Esophagus squamous epithelium (tissue), 5 donors: ENCODE results near the gene GPR31. TPM values are rescaled to one million over a fixed set of nuclear protein-coding genes. Genes with fewer than 3 reads are reported as not detected.

Experiments used
- DNase-seq: peaks from one replicate; lab custom pipeline; 2025; lab: John Stamatoyannopoulos, UW
- H3K27ac ChIP-seq, 4 donors: fragments of 200-600 bp; sonication (generic); one replicate each; pipeline ENCODE4 v1.5.1; 2016 to 2019; ENCODE audit warnings: mild to moderate bottlenecking in 1 of 4
- H3K27me3 ChIP-seq, 4 donors: fragments of 200-600 bp; sonication (generic); 1 replicate in 3 of 4; 2 replicates in 1 of 4; pipeline versions ENCODE4 v1.5.1 to v1.6.0; 2017 to 2021; ENCODE audit warnings: antibody characterized with exemption in 1 of 4
- H3K36me3 ChIP-seq, 3 donors: fragments of 200-600 bp; sonication (generic); one replicate each; pipeline ENCODE4 v1.5.1; 2016 to 2019
- H3K4me1 ChIP-seq, 3 donors: fragments of 200-600 bp; sonication (generic); one replicate each; pipeline ENCODE4 v1.5.1; 2017 to 2019
- H3K4me3 ChIP-seq, 4 donors: fragments of 200-600 bp; sonication (generic); 1 replicate in 3 of 4; 2 replicates in 1 of 4; pipeline ENCODE4 v1.5.1; 2016 to 2019; ENCODE audit warnings: mild to moderate bottlenecking in 2 of 4, moderate library complexity in 1 of 4
- H3K9me3 ChIP-seq, 3 donors: fragments of 200-600 bp; sonication (generic); one replicate each; pipeline ENCODE4 v1.5.1; 2016 to 2019
- CTCF ChIP-seq, 6 experiments: fragments of 450-650 bp in 4 of 6; fragments of 200-600 bp in 2 of 6; sonication (generic) in 2 of 6; IDR thresholded peaks; one replicate each; pipeline ENCODE4 v1.5.1; 2016 to 2019; ENCODE audit warnings: antibody characterized with exemption in 6 of 6, mild to moderate bottlenecking in 4 of 6, moderate library complexity in 4 of 6
- POLR2A ChIP-seq, 4 donors: fragments of 450-650 bp; IDR thresholded peaks; one replicate each; pipeline ENCODE4 v1.6.1; 2017; ENCODE audit warnings: antibody characterized with exemption in 4 of 4, mild to moderate bottlenecking in 4 of 4, moderate library complexity in 3 of 4
- WGBS, 2 donors: methylation state at CpG; one replicate each; pipeline ENCODE4 v1.1.5; 2018; 5-methylcytosine and 5-hydroxymethylcytosine counted together
- intact Hi-C: fragments of 100-400 bp; cut with DNase I; formaldehyde crosslinking; loops from one replicate; pipeline ENCODE4 v1.15.0; 2022
- total RNA-seq, 4 donors: library from RNA; depleted of rRNA; stranded (reverse); fragments of >200 nt; gene quantifications; one replicate each; pipeline ENCODE4 v1.1.0, GENCODE V29; 2016
- donor health status: DM: yes; HTN: yes; CAD: no.

GPR31 gene
- total RNA-seq, 4 donors from 2014 or later = not detected

DNA sequence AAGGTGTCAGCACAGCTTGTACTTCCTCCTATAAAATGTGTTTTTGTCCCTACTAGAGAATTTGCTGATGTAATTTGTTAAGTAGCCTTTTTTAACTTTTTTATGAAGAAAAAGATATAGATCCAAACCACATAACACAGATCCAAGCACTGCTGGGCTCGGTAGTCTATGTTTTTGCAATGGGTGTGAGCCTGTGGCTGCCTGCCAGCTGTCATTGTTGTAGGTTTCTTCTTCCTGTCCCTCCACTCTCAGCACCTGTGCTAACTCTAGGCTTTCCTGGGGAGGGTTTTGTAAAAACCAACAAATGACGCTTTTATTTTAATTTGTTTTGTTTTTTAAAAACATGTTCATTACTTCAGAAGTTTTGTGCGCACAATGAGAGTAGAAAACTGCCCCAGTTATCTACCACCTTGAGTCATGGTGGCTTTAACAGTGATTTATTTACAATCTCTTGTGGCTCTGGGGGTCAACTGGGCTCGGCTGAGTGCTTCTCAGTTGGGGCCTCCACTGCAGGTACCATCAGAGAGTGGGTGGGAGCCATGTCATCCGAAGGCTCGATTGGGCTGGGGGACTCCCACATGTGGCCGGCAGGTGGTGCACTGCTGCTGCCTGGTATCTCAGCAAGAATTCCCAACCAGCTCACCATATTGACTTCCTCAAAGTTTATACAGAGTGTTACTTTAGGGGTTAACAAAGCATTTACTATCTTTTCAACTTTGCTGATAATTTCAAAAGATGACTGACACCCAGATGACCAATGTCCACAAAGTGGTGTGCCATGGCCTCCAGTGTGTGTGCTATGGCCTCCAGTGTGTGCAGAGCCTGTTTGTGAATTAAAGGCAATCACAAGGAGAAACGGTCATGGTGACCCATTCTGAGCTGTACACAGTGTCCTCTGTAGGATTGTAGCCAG lies 37.9 kb downstream of the GPR31 start:
- intact Hi-C loops = no loop called here
- WGBS, 2 donors = 55 to 68% methylated on average over 7 to 8 of the region's 8 CpGs
- DNase-seq = no peak

DNA sequence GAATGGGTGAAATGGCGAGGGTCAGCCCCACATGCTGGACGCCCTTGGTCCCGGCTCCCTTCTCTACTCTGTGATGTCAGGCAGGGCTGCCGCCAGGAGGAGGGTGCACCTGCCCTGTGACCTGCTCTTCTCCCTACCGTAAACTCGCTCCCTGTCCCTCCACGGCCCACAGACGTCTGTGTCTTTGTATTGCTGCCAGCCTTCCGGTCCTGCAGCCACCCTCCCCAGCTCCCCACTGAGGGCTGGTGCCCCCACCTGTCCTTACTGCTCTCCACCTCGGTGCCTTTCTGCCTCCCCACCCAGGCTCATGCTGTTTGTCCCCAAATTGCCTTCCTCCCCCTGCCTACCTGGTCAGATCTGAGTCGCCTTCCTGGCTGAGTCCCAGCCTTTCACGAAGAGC lies 38.9 kb downstream of the GPR31 start:
- H3K4me1 ChIP-seq = peaks cover 0 to 15% (median 0%) of the 10 kb centered on the region in 3 donors
- peak overlapping the region in 2 of 4 donors; percentile 39 to 66 for H3K27ac ChIP-seq
- TF ChIP-seq POLR2A (IDR thresholded peaks at IDR 0.05) (no peak), CTCF (IDR thresholded peaks at IDR 0.05) (no peak)
- H3K27me3 ChIP-seq = peaks cover 0 to 29% (median 0%) of the 10 kb centered on the region in 4 donors
- no peaks in the 10 kb centered on the region for H3K36me3 ChIP-seq
- 73 to 81% methylated on average over 9 to 12 of the region's 12 CpGs for WGBS, 2 donors
- H3K4me3 ChIP-seq = peak overlapping the region in 1 of 4 donors; percentile 9
- no peaks in the 10 kb centered on the region for H3K9me3 ChIP-seq
- no peak for DNase-seq
- intact Hi-C loops = no loop called here

More for the DNA sequence above, 37.9 kb downstream of the GPR31 start:
- no peaks in the 10 kb centered on the region for H3K36me3 ChIP-seq
- peak overlapping the region in 2 of 4 donors; percentile 3 to 39 for H3K27ac ChIP-seq
- TF ChIP-seq POLR2A (IDR thresholded peaks at IDR 0.05) = no peak
- no peak for TF ChIP-seq CTCF (IDR thresholded peaks at IDR 0.05)
- H3K4me1 ChIP-seq = peaks cover 0 to 15% (median 0%) of the 10 kb centered on the region in 3 donors
- H3K4me3 ChIP-seq = no peak overlapping the region
- no peaks in the 10 kb centered on the region for H3K9me3 ChIP-seq
- peaks cover 0 to 29% (median 0%) of the 10 kb centered on the region in 4 donors for H3K27me3 ChIP-seq

- H3K4me1 ChIP-seq = peaks cover 0 to 15% (median 0%) of the 10 kb centered on the region in 3 donors
- TF ChIP-seq POLR2A (IDR thresholded peaks at IDR 0.05) = no peak
- TF ChIP-seq CTCF (IDR thresholded peaks at IDR 0.05) = no peak
- 69 to 71% methylated on average over 7 of the region's 7 CpGs for WGBS, 2 donors
- intact Hi-C loops = no loop called here
- H3K27me3 ChIP-seq = peaks cover 0 to 29% (median 0%) of the 10 kb centered on the region in 4 donors
- H3K36me3 ChIP-seq = no peaks in the 10 kb centered on the region
- H3K9me3 ChIP-seq = no peaks in the 10 kb centered on the region
- no peak for DNase-seq
- H3K4me3 ChIP-seq = no peak overlapping the region
- H3K27ac ChIP-seq = no peak overlapping the region
Measured at GRCh38 chr6:167118006-167118405, 39.8 kb downstream of the GPR31 start.

DNA sequence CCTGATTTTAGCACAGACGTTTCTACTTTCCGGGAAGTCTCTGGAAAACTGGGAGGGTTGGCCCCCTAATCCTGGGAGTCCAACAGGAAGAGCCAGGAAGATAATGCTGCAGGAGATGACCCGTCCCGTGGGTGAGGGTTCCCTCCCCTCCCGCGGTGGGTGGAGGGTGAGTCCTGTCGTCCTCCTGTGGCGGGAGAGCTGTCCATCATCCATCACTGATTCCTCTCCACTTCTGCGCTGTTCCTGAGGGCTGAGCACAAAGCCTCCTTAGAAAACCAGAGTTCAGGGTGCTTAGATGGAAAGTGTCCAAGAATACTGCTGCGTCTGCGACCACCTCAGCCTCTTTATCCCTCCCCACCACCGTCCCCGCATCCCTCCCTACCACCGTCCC lies 40.9 kb downstream of the GPR31 start:
- H3K4me1 ChIP-seq = peaks cover 0 to 15% (median 0%) of the 10 kb centered on the region in 3 donors
- H3K9me3 ChIP-seq = no peaks in the 10 kb centered on the region
- no peak overlapping the region for H3K27ac ChIP-seq
- TF ChIP-seq POLR2A (IDR thresholded peaks at IDR 0.05) = no peak
- no peak for TF ChIP-seq CTCF (IDR thresholded peaks at IDR 0.05)
- 45 to 72% methylated on average over 4 to 11 of the region's 14 CpGs for WGBS, 2 donors
- H3K4me3 ChIP-seq = no peak overlapping the region
- peaks cover 0 to 33% (median 0%) of the 10 kb centered on the region in 4 donors for H3K27me3 ChIP-seq
- H3K36me3 ChIP-seq = no peaks in the 10 kb centered on the region
- intact Hi-C loops = no loop called here
- DNase-seq = no peak
